HG02798 (cell line): Measurements from ENCODE around the gene ABCA7.
"Not testable (repeated sequence)": the region's sequence is repeated elsewhere in the genome, so short reads cannot be mapped to it uniquely, and the experiment has no call there.

Source experiments
- ATAC-seq: cut with Tn5 transposase; IDR thresholded peaks from one replicate; pipeline ENCODE4 v1.9.1; 2021; ENCODE audit warnings: mild to moderate bottlenecking; ENCODE audit not compliant: unreplicated experiment, poor library complexity

Gene ABCA7

DNA sequence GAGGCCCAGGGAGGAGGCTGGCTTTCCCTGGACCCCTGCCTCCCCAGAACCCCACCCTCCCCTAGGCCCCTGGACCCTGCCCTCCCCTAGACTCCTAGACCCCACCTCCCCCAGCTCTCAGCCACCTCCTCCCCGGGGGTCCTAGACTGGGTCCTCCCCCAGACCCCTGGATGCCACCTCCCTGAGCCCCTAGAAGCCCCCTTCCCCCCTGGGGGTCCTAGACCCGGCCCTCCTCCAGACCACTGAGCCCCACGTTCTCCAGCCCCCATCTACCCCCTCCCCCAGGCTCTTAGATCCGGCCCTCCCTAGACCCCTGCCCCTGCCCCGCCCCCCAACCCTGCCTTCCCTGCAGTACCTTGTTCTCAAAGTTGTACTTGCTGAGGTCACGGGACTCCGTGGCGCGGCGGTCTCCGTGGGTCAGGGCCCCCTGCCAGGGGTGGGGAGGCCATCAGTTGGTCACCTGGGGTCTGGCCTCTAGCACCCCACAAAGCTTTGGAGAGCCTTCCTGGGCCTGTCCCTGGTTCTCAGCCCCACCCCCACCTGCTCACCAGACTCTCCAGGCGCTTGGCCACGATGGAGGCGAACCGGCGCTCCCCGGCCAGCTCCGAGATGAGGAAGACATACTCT lies 71.8 kb downstream of the ABCA7 start:
- no peak for ATAC-seq

- no peak for ATAC-seq
Observed at GRCh38 chr19:1112268-1113029, 72.5 kb downstream of the ABCA7 start.

GRCh38 chr19:1113030-1113985 lies 73.4 kb downstream of the ABCA7 start:
- ATAC-seq = peak; percentile 60

DNA sequence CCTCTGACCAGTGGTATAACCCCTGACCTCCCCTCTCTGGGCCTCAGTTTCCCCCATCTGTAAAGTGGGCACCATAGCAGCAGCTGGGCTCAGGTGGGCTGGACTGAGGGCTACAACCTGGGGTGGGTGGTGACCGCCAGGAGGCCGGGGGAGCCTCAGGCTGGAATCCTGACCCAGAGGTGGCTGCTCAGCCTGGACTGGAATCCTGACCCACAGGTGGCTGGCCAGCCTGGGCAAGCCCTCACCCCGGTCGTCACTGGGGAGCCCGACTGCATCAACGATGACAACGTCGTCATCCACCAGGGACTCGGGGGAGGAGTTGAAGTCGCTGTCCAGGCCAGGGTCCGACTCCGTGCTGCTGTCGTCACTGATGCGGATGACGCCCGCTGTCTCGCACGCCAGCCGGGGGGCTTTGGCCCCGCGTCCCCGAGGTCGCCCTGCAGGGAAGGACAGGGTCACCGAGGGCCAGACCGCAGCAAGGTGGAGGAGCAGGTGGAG lies 74.1 kb downstream of the ABCA7 start:
- ATAC-seq = no peak

DNA sequence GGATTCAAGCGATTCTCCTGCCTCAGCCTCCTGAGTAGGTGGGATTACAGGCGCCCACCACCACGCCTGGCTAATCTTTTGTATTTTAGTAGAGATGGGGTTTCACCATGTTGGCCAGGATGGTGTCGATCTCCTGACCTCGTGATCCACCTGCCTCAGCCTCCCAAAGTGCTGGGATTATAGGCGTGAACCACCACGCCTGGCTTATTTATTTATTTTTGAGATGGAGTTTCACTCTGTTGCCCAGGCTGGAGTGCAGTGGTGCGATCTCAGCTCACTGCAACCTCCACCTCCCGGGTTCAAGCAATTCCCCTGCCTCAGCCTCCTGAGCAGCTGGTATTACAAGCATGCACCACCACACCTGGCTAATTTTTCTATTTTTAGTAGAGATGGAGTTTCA lies 74.8 kb downstream of the ABCA7 start:
- not testable (repeated sequence) for ATAC-seq
